HG03045 (cell line): ENCODE data around the gene PRKCE.

Source experiments
- ATAC-seq: cut with Tn5 transposase; IDR thresholded peaks from one replicate; pipeline ENCODE4 v1.9.1; 2021; ENCODE audit warnings: mild to moderate bottlenecking, moderate library complexity; ENCODE audit not compliant: unreplicated experiment

PRKCE gene

DNA sequence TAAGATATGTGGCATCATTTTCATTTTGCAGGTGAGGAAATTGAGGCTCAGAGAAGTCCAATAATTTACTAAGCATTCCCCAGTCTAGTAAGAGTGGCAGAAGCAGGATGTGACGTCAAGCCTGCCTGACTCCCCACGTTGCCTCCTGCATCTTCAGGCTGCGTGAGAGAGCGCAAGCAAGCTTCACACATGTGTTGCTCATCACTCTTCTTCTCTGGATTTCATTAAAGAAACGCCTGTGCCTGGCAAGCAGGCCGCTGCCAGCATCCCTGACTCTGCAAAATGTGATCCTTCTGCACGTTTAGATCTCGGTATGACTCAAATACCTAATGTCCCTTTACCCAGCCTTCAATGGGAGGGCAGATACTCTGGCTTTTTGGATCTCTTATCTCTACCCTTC lies 96.8 kb downstream of the PRKCE start:
- ATAC-seq: no peak

DNA sequence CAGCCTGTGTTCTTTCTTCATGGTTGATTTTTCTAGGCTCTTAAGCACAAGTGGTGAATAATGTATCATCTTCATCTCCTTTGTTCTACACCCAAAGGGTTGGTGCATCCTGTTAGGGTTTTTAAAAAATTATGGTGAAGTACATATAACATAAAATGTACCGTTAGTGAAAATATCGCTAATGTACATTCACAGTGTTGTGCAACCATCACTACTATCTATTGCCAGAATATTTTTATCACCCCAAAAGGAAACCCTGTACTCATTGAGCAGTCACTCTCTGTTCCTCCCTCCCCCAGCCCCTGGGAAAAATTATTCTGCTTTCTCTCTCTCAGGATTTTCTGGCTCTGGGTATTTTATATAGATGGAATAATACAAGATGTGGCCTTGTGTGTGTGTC lies 98.5 kb downstream of the PRKCE start:
- no peak for ATAC-seq

- ATAC-seq: no peak
These were observed 99.0 kb downstream of the PRKCE start for GRCh38 chr2:45750484-45750883.

GRCh38 chr2:45753381-45753780 lies 101.9 kb downstream of the PRKCE start:
- ATAC-seq: no peak

GRCh38 chr2:45754131-45755010 lies 102.9 kb downstream of the PRKCE start:
- no peak for ATAC-seq

DNA sequence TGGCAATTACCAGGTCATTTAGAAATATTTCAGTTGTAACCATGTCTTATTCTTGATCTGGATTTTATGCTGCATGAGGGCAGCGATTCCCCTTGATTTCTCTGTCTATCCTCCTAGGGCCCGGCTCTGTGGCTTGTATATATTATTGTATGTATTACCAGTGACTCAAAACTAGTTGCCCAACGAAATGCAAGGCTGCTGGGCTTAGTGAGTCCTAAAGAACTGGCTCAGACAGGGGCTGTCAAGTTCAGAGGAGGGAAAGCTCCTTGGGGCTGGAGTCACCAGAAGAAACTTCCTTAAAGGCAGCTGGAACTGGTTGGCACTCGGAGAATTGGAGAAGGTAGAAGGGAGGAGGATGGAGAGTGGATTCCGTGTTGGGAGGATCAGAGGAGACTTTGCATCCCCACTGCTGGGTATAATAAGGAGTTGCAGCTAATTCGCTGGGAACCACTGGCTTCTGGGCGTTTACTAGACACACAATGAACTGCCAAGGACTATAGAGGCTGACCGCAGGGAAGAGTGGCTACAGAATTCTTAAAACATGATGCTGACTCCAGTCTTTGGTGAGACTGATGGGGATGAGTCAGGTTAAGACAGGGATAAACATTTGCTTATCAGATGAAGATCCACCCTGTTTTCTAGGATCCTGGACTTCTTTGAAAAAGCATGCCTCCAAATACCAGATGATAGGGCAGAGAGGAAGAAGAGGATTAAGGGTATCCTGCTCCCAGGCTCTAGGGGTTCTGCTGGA lies 104.3 kb downstream of the PRKCE start:
- no peak for ATAC-seq

GRCh38 chr2:45758018-45758417 lies 106.5 kb downstream of the PRKCE start:
- no peak for ATAC-seq

GRCh38 chr2:45759310-45759851 lies 107.9 kb downstream of the PRKCE start:
- ATAC-seq: no peak

GRCh38 chr2:45761635-45762034 lies 110.2 kb downstream of the PRKCE start:
- ATAC-seq: no peak

DNA sequence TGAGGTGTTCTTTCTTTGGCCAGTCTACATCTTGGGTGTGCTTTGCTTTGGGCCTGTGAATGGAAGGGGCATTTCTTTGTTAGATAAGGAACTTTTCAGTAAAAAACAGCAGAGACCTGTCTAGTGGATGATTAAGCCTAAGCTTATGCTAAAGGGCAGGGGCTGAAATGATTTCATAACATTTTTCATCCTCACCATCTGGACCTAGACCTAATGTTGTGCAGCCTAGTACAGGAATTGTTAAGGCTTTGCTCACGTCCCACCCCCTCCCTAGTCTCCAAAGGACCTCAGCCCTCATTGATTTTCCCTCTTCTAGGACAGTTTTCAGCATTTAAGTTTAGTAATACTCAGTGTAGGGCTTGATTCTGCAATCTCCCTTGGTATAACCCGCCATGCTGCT lies 111.8 kb downstream of the PRKCE start:
- no peak for ATAC-seq

GRCh38 chr2:45763797-45764196 lies 112.3 kb downstream of the PRKCE start:
- ATAC-seq: no peak

DNA sequence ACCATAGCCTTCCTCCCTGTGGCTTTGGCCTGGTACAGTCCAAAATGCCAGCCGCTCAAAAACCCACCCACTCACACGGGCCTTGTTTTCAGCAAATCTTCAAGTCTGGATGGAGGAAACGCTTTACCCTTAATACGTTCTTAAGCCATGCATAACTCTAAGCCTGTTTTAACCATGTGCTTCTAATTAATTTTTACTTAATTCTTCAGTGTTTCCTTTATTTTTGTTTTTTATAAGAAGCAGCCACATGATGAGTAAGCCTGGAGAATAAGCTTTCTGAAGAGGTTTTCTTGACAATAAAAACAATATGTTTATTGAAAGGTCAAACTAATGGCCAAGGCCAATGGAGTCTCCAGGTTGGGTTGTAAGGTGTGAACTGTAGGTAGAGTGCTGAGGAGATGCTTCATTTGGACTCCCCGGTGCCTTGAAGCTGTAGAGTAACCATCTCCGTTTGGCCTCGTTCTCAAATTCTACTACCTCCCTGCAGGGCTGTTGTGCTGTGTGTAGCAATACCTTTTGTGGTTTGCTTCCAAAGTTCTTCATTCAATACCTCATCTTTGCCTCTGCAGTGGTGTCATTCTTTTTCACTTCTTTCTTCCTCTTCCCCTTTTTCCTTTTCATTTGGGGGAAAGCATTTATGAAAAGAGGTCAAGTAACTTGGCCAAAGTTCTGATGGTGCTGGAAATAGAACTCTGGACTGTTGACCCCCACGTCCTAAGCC lies 113.7 kb downstream of the PRKCE start:
- ATAC-seq: no peak

- ATAC-seq: no peak
These were observed 114.3 kb downstream of the PRKCE start for GRCh38 chr2:45765728-45766254.

GRCh38 chr2:45768208-45768607 lies 116.7 kb downstream of the PRKCE start:
- no peak for ATAC-seq

DNA sequence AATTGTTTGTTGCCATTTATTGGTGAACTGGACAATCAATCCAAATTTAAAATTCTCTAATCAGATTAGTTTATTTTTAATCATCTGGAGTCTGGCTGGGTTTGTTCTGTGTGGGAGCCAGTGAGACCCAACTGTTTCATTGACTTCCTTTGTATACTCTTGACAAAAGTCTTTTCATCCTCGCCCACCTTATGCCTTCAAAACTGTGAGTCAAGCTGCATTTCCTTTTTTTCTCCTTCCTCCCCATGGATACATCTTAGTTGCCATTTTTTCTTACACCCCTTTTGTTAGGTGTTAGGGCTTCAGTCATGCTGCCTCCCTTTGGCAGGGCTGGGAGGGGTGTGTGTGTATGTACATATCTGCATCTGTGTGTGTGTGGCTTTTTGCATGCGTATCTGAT lies 117.6 kb downstream of the PRKCE start:
- ATAC-seq: no peak

DNA sequence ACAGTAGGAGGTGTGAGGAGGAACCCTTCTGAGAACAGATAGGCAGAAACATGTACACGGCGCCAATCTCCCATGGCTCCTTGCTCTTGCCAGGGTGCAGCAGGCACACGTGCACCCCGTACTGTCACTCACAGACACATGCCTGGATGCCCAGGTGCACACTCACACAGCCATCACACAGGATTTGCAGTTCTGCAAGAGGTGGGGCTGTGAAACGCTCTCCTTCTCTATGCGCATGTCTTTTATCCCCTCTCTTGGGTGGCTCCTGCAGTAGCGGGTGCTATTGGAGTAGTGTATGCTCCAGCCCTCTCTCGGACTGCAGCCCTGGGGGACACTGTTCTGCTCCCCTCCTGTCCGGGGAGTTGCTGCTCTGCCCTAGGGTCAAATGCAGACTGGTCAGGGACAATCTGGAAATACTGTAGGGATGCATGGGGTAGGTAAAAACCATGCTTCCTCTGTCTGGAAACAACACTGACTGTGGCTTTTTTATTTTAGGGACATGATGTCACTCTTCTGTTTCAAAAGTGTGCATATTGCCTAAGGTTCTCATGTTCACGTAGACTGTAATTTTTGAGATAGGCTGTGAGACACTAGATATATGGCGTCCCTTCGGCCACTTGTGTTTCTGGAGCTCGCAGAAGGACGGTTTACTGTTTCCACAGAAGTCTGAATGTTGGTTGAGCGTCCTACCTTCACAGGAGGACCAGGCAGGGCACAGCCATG lies 118.5 kb downstream of the PRKCE start:
- ATAC-seq: no peak

- ATAC-seq: no peak
These were observed 119.3 kb downstream of the PRKCE start for GRCh38 chr2:45770811-45771210.

- ATAC-seq: no peak
These were observed 119.8 kb downstream of the PRKCE start for GRCh38 chr2:45771261-45771660.

GRCh38 chr2:45772038-45772437 lies 120.6 kb downstream of the PRKCE start:
- ATAC-seq: no peak

- no peak for ATAC-seq
These were observed 122.4 kb downstream of the PRKCE start for GRCh38 chr2:45773909-45774308.
